GM18520 (cell line): ENCODE measurements around the gene EIF1.
A peak's percentile ranks its signal among the peaks of the same experiment; 100 is the strongest.
"Not testable (repeated sequence)": the region's sequence is repeated elsewhere in the genome, so short reads cannot be mapped to it uniquely, and the experiment has no call there.

Experiments used
- ATAC-seq: cut with Tn5 transposase; IDR thresholded peaks from one replicate; pipeline ENCODE4 v1.9.1; 2021; ENCODE audit not compliant: unreplicated experiment

The EIF1 gene

DNA sequence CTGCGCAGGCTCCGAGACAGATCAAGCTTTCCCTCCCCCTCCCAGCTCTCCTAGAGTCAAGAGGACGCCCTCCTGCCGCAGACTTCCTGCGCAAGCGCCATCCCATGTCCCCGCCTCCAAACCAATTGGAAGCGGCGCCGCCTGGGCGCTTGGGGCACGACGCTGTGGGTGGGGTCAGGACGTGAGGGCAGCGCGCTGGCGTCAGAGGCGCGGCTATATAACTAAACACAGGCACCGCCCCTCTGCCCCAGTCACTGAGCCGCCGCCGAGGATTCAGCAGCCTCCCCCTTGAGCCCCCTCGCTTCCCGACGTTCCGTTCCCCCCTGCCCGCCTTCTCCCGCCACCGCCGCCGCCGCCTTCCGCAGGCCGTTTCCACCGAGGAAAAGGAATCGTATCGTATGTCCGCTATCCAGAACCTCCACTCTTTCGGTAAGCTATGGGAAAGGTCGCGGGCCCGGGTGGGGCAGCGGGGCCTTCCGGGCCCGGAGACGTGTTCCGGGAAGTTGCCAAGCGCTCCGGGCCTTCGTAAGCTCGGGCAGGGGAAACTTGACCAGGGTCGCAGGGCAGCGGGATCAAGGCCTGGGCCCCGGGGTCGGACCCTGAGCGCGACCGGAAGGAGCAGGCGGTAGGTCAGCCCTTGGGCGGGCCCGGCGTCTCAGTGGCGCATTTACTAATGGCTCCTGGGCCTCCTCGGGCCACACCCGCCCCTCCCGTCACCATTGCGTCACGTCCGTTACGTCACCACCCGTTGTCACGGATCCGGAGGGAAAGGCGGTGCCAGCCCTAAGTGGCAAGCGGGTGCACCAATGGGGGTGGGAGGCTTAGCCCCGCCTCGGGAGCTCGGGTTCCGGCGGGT lies at the start of gene EIF1:
Gene EIF1 (plus strand): TSS at position 245 of the 856 bp plus-strand sequence. CDS start 154 bp downstream, at position 399.
- peak; percentile 60 for ATAC-seq

DNA sequence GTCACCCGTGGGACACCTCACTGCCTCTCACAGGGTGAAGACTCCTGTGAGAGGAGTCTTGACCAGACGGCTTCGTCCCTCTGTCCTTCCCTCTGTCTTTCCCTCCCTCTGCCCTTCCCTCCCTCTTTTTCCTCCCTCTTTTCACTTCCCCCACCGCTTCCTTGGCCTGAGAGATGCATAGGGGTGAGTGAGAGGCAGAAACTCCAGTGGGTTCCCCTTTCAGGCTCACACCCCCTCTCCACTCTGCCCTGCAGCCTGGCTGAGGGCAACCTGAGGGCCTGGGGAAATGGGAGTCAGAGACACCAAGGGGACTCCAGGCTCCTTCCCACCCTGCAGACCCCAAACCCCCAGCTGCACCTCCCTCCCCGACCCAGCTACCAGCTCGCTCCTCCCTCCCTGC lies 49.7 kb upstream of the EIF1 start:
- ATAC-seq: no peak

DNA sequence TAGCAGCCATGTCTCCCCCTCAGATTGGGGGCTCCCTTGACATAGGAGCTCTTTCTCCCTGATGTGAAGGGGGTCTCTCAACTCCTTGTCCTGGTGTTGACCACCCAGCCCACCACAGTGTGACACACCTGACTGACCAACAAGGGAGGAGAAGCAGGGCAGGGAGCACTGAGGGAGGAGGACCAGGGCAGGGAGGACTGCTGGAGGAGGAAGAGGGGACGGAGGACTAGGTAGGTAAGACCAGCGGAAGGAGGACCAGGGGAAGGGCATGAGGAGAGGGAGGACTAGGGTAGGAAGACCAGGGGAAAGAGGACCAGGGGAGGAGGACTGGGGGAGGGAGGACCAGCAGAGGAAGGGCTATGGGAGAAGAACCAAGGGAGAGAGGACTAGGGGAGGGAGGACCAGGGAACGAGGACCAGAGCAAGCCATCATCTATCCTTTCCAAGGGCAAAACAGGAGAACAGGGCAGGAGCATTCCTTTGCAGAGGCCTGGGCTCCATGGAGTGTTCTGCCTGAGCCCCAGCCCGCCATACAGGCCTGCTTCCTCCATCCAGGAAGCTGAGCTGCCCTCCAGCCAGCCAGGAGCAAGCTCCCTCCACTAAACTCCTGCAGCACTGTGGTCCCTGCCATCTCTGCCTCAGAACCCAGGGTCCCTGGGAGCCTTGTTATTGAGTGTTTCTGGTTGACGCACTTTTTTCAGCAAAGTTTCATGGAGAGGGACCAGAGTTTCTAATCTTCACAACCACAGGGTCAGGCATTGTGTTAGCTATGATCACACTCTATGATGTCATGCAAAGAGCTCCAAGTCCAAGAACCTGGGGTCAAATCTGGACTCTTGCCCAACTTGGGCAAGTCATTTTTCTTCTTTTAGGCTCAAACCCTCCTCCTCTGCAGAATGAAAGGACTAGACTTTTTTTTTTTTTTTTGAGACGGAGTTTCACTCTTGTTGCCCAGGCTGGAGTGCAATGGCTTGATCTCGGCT lies 48.9 kb upstream of the EIF1 start:
- no peak for ATAC-seq

DNA sequence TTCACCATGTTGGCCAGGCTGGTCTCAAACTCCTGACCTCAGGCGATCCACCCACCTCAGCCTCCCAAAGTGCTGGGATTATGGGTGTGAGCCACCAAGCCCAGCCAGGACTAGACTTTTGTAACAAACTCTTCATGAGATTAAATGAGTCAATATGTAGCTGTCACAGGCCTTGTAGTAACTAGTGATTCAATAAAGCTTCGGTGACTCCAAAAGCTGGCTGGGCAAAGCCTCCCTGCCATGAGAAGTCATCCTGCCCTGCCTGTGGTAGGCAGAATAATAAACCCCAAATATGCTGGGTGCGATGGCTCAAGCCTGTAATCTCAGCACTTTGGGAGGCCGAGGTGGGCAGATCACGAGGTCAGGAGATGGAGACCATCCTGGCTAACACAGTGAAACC lies 48.1 kb upstream of the EIF1 start:
- not testable (repeated sequence) for ATAC-seq

DNA sequence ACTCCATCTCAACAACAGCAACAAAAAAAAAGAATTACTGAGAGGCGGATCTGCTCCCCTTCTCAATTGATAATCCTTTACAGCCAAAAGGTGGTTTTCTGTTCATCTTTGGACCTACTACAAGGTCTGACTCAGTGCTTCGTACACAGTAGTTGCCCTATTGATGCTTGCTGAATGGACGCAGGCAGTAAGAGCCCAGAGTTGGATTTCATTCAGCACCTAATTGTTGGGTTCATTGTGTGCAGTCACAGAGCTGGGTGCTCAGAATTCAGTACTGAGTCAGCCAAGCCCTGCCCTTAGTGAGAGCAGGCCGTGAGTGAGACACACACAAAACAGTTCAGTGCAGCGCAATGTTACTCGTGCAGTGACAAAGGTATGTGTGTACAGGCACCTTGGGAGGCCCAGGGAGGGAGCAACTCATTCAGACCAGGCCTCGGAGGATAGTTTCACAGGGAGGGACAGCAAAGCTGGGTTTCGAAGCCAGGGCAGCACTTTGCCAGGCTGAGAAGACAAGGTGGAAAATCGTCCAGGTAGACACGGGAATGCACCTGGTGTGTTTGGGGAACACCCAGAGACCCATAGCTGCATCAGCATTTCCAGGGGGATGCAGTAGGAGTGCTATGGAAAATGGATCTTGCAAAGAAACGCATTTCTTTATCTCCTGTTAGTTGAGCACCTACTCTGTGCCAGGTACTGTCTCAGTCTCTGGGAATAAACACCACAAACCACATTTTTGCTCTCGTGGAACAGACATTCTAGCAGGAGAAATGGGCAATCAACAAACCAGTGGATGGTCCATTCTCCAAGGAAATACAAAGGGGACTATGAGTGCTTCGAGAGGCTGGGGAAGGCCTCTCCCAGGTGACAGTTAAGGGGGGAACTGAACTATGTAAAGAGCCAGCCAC lies 46.2 kb upstream of the EIF1 start:
- ATAC-seq: no peak

DNA sequence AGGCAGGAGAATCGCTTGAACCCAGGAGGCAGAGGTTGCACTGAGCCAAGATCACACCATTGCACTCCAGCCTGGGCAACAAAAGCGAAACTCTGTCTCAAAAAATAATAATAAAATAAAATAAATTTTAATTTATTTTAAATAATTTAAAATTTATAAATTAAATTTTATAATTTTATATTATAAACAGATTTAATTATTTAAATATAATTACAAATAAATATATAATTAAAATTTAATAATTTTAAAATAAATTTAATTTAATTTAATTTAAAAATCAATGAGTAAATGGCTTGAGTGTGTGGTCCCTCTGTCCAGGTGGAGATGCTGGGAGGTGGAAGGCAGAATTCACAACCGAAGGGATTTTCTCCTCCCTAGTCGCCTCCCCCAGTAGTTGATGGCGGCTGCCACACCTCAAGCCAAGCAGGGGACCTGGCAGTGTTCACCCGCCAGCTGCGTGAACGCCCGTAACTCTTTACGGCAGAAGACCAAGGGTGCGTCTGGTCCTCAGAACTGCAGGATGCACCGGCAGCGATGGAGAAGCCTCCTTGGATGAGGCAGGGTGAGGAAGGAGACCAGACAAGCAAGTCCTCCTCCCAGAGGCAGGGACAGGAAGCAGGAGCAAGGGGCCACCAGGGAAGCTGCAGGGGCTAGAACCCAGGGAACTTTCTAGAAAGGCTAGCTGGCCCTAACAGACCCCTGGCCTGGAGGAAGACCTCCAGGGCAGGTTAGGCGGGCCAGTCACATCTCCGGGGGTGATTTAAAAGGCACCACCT lies 41.5 kb upstream of the EIF1 start:
- no peak for ATAC-seq

DNA sequence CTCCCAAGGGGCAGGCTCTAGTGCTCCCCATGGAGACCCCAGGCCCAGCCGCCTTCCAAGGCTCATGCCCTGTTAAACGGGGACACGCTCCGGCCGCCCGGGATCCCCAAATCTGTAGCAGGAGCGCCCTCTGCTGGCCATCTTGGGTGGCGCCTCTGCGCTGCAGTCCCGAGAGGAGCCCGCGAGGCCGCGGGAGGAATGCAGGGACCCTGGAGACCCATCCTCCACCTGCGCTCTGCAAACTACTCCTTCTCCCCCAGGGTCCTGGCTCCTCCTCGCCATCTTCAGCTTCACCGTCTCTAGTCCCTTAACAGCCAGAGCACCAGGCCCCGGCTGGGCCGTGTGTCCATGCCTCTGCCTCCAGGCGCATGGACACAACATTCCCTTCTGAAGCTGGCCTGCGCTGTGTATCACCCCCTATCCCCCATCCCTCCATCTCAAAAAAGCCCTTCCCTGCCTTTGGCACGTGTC lies 40.7 kb upstream of the EIF1 start:
- ATAC-seq: no peak

DNA sequence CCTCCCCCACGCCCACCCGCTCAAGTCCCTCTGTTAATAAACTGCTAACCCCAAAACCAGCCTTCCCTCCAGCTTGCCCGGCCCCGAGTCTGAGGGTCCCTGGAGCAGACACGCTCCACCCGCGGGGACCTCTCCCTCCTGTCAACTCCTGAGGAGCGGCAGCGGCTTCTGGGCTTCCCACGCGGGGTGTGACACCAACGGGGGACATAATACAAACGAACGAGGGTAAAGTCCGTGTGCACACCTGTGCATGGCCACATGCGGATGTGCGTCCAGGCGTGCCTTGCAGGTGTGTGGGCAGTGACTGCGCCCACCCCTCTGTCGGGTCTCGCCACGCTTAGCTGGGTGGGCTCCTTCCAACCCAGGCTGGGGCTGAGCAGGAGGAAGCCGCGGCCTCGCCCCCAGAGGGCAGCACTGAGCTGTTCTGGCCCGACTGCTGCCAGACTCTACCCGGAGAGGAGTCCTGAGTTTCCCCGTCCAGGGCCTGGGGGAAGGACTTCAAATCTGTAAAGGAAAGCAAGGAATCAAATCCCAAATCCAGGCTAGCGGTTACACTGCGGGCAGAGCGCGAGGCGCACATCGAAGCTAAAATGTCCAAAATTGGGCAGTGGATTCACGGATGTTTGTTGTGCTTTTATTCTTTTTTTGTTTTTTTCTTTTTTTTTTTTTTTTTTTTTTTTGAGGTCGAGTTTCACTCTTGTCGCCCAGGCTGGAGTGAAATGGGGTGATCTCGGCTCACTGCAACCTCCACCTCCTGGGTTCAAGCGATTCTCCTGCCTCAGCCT lies 40.1 kb upstream of the EIF1 start:
- no peak for ATAC-seq

DNA sequence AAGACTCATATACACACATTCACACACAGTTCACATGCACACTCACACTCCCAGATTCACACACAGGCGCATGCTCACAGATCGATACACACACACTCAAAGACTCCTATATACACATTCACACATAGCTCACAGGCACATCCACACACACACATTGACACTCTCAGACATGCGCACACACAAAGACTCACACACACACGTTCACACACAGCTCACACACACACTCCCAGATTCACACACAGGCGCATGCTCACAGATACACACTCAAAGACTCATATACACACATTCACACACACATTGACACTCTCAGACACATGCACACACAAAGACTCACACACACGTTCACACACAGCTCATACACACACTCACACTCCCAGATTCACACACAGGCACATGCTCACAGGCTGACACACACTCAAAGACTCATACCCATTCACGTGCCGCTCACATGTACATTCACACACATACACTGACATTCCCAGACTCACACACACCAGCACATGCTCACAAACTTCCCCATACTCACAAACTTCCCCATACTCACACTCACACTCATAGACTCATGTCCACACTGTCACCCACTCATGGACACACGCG lies 38.7 kb upstream of the EIF1 start:
- ATAC-seq: no peak

DNA sequence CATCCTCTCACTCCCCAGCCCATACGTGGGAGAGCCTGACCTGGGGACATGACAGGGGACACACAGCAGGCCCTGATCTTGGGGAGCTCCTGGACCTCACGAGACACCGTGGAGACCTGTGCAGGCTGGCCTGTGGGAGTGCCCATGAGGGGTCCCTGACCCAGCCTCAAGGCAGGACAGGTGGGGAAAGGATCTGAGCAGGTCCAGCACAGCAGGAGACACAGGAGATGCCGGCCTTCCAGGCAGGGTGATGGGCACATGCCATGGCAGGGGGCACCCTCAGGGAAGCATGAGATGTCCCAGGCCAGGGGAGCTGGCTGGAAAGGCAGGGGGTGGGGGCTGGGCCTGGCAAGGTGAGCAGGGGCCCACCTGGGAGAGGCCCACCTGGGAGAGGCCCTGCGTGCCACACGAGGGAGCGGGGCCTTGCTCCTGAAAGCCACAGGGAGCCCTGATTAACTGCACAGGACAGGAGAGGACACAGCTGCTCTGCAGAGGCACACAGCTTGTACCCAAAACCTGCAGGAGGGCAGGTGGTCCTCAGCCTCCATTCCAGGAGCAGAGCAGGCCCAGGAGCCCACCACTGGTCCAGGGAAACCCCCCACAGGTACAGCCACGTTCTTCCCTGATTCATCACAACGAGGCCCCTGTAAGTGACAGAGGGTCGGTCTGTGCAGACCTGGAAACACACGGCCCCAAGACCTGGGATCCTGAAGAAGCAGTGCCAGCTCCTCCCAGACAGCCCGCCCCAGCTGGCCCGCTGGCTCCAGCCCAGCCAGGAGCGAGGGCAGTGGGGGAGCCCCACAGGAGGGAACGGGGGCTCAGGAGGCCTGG lies 37.7 kb upstream of the EIF1 start:
- ATAC-seq: no peak

DNA sequence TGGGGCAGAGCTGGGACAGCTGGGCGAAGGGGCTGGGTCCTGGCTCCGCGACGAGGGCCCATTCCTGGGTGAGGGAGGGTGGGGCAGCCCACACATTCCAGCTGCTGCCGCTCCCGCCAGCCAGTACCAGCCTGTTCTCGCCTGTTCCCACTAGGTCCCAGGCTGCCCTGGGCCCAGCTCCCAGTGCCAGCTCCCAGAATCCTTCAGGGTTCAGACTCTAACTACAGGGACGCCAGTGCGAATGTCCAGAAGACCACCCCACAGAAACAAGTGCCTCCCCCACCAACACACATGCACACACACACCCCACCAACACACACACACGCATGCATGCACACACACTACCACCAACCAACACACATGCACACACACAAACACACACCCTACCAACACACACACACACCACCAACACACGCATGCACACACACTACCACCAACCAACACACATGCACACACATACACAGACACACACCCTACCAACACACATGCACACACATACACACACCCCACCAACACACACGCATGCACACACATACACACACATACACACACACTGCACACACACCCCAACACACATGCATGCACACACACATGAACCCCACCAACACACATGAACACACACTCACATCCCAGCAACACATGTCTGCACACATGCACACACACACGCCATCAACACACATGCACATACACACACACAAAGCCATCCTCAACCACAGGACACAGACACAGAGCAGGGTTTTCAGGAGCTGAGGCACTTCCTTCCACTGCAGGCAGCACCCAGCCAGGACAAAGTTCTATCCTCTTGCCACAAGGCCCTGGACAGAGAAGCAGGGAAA lies 36.8 kb upstream of the EIF1 start:
- no peak for ATAC-seq

DNA sequence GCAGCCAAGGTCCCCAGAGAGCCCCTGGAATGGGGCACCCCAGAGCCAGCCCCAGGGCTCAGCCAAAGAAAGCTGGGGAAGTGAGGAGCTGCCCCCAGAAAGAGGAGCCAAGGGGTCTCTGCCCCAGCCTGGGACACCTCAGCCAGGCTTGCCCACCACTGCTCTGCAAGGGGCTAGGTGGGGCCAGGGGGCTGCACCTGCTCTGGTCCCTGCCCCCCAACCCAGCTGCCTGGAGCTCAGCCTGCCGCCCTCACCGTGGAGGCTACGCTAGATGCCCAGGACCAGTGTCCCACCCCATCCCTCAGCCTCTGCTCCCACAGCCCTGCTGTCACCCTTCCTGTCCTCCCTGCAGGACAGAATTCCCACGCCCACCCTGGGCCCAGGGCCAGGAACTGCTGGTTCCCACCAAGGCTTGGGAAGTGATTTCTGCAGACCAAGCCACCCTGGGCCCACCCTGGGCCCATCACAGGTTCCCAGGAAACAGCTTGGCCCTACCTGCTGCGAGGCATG lies 36.2 kb upstream of the EIF1 start:
- ATAC-seq: no peak

DNA sequence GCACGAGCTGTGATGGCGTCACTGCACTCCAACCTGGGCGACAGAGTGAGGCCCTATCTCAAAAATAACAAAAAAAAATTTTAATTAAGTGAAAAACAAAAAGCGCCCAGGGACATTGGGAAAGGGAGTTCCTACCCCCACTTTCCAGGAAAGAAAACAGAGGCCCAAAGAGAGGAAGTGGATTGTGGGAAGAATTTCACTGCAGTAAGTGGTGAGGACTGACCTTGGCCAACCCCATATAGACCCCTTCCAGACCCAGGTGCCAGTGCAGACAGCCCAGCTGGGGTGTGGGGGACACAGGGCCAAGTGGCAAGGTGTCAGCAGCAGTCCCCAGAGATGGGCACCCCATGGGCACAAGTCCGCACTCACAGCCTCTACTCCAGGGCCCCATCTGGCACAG lies 35.3 kb upstream of the EIF1 start:
- no peak for ATAC-seq

DNA sequence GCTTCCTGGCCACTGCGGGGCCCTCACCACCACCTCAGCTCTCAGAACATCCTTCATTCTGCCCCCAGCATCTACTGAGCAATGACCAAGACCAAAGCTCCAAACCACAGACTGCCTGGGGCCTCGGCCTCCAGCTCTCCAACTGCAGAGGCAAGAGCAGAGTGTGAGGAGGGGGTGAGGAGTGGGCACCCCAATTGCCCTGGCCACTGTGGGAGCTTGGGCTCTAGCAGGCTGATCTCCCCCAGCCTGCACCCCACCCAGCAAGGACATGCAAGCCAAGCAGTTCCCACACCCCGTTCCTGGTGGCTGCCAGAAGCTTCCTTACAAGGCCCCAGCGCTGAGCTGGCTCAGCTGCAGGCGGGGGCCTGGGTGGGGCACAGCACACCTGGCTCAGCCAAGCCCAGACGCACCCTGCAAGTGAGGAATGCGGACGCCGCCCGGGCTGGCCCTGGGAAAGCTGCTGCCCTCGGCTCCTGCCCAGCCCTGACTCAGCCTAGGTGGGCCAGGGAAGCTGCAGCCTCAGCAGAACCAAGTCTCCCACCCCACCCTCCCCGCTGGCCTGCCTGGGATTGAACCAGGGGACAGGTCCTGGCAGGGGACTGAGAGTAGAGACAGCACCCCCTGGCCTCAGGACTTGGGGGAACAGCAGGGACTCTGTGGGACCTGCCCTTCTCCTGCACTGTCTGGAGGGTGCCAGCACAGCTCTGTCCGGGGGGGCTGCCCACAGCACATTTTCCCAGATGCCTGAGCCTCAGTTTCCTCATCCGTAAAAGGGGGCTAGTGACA lies 34.6 kb upstream of the EIF1 start:
- ATAC-seq: no peak

DNA sequence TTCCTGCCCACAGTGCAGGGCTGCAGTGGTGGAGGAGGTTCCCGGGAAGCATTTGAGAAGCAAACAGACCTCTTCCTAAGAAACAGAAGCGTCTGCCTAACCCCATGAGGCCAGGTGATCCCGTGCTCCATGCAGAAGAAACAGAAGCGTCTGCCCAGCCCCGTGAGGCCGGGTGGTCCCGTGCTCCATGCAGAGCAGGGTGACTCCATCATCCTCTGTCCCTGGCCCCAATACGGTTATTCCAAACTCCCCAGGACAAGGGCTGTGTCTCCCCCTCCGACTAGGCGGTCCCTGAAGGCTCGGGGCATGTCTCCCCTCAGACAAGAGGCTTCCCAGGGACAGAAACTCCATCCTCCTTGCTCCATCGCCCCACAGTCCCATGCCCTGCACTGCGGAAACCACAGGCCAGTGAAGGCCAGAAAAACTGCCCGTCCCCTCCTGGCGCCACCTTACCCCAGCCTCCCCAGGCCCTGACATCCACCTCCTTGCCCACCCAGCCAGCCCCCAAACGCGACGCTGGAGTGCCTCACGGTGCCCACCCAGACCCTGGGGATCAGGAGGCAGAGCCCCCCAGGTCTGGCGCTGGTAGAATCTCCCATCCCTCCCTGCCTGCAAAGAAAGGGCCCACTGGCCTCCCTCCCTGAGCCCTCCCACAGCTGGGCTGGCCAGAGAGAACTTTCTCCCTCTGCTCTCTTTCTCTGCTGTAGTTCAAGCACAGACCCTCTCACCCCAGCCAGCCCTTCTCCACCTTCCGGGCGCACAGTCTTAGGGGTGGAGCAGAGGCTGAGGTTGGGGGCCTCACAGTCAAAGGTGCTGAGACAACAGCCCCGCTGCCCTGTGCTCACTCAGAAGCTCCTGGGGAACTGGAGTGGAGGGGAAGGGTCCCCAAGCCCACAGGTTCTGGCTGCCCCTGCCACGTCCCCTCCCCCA lies 33.7 kb upstream of the EIF1 start:
- ATAC-seq: no peak
